Suppressor macrophage treated with lipopolysaccharide for 4 hours (primary cell): Measurements from ENCODE around the gene ORAI2.

Experiments
- DNase-seq: peaks from one replicate; pipeline ENCODE4 v3.0.0-alpha.2; 2020

The ORAI2 gene

DNA sequence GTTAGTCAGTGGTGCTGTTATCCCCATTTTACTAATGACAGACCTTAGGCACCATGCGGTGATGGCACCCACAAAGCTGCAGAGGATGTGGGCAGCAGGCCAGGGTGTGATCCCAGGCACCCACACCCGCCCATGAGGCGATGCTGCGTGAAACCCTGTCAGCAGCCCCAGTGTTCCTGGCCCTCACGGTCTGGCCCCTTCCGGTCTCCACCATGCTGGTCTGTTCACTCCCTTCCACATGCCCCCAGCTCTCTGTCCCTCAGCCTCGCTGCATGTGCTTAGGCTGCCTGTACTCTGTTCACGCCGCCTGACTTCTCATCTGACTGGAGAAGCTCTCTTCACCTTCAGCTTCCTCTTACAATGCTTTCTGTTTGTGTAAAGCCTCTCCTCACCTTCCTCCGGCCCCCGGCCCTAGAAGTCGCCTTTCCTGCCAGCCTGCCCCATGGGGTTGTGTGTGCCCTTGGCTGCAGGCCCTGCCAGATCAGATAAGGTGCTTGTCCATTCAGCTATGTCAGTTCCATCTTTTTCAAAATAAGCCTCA is 17.6 kb upstream of the ORAI2 start:
- no peak for DNase-seq

DNA sequence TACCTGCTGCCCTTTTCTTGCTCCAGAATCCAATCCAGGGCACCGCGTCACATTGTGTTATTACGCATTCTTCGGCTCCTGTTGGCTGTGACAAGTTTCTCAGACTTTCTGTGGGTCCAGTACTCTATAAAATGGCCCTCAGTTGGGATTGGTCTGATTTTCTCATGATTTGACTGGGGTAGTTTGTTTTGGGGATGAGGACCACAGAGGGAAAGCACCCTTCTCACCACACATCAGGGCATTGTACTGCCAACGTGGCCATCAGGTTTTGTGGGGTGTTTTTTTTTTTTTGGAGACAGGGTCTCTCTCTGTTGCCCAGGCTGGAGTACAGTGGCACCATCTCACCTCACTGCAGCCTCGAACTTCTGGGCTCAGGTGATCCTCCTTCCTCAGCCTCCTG is 17.0 kb upstream of the ORAI2 start:
- no peak for DNase-seq

GRCh38 chr7:102417105-102417504 is 16.3 kb upstream of the ORAI2 start:
- no peak for DNase-seq

- no peak for DNase-seq
Observed at GRCh38 chr7:102418592-102418991, 14.8 kb upstream of the ORAI2 start.

DNA sequence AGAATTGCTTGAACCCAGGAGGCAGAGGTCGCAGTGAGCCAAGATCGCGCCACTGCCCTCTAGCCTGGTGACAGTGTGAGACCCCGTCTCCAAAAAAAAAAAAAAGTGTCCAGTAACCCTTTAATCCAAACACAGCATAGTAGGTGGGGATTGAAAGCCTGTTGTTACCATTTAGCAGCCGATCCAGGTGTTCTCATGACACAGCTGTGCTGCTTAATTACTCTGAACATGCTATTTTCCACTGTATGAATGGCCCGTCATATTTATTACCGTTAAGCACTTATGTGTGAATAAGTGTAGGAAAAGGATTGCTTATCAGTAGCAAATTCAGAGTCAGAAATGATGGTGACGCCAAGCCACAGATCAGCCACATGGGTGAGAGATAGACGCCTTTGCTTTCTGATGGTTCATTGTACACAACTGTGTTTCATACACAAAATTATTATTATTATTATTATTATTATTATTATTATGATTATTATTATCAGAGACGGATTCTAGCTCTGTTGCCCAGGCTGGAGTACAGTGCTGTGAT is 11.6 kb upstream of the ORAI2 start:
- DNase-seq = no peak

DNA sequence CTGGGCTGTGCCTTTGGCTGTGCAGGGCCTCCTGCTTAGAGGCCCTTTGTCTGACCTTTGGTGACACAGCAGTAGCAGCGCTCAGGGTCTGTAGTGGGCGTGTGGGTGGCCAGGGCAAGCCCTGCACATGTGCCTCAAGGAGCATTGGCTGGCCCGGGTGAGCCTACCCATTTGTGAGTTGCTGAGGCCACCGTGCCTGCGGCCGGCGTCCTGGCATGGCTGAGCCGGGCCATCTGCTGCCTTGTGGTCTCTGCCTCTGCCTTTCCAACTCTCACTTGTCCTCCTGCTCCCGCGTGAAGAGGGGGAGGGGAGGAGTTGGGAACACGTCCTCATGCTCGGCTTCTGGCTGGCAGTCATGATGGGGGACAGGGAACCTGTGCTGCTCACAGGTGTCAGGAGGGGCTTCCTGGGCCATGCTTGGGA is 9.2 kb upstream of the ORAI2 start:
- no peak for DNase-seq

DNA sequence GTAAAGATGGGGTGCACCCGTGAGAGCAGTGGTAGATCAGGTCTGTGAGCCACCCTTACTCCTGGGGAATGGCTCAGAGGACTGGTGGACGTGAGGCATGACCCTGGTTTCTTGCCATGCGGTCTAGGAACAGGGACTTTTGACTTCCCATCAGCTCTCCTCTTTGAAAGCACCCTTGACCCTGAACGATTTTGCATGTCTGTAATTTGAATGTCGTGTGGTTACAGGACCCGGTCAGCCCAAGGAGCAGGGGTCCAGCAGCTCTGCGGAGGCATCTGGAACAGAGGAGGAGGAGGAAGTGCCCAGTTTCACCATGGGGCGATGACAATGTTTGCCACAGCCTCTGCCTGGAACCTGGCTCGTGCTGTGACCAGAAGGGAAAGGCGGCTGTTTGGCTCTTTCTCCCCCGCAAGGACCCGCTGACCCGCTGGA is 8.6 kb upstream of the ORAI2 start:
- DNase-seq = peak; percentile 92

DNA sequence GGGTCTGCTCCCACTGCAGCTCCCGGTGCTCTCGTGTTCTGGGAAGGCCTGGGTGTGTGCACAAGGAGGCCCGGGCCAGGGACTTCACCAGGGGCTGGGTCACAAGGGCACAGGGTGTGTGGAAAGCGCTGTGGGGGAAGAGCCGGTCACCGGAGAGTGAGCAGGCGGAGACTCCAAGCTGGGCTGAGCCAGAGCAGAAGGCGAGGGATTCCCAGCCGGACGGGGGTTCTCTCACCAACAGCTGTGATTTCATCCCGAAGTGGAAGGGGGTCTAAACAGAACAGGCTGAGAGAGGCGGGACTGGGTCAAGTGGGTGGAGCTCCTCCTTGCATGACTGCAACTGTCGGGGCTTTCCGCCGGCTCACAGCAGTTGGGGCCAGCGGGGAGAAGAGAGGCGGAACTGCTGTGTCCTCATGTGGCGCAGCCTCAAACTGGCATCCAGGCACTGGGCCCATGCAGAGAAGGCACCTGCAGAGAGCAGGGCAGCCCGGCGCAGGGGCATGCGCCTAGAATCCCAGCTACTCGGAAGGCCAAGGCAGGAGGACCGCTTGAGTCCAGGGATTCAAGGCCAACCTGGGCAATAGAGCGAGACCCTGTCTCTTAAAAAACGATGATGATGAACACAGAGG is 7.6 kb upstream of the ORAI2 start:
- peak; percentile 99 for DNase-seq

- DNase-seq = peak; percentile 96
Observed at GRCh38 chr7:102426268-102427018, 6.9 kb upstream of the ORAI2 start.

DNA sequence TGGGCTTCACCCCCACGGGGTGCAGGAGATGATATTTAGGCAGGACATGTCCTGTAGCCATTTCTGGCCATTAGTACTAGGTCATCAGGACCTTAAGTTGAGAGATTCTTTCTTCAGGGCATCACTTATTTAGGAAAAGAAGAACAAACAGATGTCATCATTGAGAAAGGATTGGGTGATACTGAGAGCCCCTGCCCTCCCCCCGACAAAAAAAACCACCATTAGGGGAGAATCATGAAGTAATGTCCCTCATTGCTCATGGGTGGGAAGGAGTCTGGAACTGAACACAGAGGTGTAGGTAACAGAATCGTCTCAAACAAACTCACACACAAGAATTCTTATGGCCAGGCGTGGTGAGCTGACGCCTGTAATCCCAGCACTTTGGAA is 6.4 kb upstream of the ORAI2 start:
- DNase-seq = peak; percentile 67

DNA sequence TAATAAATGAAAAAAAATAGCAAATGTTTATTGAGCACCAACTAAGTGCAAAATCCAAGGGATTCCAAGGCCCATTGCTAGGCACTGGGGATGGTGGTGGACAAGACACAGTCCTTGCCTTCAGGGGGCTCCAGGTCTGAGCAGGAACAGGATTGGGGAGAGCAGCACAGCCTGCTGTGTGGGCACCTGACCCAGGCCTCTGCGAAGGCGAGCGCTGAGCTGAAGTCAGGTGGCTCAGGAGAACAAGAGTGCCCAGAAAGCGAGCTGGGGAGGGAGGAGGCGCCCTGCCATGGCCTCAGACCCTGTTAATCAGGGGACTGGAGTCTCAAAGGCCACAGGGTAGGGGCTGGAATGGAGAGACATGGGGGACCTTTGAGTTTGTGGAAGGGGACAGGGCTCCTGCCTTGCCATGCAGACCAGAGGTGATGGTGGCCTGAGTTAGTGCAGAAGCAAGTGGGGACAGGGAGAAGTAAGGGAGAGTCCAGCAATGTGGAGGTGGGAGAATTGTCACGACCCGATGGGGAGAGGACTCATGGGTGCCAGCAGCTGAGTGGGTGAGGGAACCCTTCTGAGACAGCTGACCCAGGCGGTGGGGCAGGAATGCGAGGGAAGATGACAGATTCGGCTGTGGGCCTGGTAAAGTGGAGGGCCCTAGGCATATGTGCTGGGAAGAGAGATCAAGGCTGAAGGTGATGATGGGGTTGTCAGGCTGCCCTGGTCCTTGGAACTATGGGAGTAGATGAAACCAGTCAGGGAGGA is 4.1 kb upstream of the ORAI2 start:
- DNase-seq = peak; percentile 13

DNA sequence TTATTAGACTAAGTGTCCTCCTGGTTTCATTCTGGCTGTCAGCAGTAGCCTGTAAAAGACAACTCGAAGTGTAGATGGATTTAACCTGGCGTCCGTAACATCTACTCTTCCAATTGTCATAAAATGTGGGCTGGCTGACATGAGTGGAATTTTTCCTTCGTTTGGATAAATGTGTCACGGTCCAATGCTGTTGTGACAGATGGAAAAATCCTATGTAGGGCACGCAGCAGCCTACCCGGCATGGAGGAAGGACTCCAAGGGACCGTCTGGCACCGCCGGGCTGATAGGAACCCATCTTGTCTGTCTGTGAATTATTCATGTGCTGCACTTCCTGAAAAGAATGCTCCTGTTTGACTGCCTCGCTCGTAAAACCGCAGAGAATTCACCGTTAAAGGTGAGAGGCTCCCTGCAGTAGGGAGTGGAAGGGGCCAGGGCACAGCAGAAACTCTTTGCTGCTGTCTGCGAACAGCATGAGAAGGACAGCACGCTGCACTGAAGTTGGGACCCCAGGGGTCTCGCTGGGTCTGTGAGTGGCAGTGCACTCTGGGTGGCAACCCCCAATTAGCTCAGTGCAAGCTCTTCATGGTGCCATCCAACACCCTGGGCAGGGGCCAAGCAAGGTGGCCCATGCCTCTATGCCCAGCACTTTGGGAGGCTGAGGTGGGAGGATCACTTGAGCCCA is 1.6 kb upstream of the ORAI2 start:
- DNase-seq = peak; percentile 50

DNA sequence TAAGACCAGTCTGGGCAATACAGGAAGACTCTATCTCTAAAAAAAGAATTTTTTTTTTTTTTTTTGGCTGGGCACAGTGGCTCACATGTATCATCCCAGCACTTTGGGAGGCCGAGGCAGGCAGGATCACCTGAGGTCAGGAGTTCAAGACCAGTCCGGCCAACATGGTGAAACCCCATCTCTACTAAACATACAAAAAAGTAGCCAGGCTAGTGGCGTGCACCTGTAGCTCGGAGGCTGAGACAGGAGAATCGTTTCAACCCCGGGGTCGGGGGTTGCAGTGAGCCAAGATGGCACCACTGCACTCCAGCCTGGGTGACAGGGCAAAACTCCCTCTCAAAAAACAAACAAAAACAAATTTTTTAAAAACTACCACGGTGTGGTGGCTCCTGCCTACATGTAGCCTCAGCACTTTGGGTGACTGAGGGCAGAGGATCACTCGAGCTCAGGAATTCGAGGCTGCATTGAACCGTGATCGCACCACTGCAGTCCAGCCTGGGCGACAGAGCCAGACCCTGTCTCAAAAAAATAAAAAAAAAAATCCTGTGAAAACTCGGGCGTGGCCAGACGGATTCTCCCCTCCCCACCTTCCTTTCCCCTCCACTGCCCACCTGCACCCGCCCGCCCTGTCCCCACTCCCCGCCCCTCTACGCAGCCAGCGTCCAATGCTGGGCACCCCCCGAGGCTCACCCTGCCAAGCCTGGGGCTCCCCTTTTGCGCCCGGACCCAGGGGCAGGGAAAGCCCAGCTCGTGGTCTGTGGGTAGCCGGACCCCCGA is 745 bp upstream of the ORAI2 start:
- DNase-seq = no peak

- DNase-seq = no peak
Observed at GRCh38 chr7:102434039-102434486, 688 bp downstream of the ORAI2 start.

DNA sequence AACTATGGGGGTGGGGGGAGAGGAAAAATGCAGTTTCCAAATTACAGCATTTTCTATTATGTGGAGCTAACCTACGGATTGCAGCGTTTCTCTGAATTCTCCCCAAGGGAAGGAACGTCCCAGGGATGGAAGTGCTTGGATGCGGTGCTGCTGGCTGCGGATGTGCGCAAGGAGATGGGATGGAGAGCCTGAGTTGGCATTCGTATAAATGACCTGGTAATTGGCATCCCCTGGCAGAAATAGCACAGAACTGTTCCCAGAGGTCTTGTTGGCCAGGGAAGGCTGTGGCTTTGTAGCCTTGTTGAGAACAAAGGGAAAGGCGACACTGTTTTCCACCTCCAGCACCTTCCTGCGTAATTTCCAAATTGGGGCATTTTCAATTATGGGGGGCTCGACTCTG is 2.7 kb downstream of the ORAI2 start:
- no peak for DNase-seq

DNA sequence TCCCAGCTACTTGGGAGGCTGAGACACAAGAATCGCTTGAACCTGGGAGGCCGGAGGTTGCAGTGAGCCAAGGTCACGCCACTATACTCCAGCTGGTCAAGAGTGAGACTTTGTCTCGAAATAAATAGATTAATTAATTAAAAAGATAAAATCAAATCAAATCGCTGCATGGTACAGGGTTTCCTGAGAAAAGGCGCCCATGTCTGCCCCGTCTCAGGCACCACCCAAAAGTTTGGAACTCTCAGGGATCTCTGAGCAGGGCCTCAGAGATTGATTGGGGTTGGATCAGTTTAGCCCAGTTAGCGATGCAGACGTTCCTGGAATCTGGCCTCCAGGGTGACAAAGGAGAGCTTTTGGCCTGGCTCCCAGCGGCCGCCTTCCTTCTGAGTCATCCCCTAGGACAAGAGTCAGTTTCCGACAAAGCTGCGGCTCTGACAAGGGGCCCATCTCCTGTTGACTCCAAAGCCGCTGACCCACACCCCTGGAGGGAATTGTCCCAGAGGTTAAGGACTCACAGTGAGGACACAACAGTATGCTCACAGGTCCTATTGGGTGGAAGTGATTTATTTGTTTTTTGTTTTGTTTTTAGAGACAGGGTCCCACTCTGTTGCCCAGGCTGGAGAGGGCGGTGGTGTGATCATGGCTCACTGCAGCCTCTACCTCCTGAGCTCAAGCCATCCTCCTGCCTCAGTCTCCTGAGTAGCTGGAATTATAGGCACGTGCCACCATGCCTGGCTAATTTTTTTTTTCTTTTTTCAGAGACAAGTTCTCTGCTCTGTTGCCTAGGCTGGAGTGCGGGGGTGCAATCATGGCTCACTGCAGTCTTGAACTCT is 6.8 kb downstream of the ORAI2 start:
- DNase-seq = no peak

GRCh38 chr7:102444961-102445673 is 11.7 kb downstream of the ORAI2 start:
- DNase-seq = no peak

GRCh38 chr7:102445674-102446071 is 12.3 kb downstream of the ORAI2 start:
- no peak for DNase-seq

- no peak for DNase-seq
Observed at GRCh38 chr7:102446387-102447156, 13.2 kb downstream of the ORAI2 start.
